Vagina (tissue), 2 donors: ENCODE results near the gene TEX50. TPM values are rescaled to one million over a fixed set of nuclear protein-coding genes. Genes with fewer than 3 reads are reported as not detected.
"Not testable (repeated sequence)": the region's sequence is repeated elsewhere in the genome, so short reads cannot be mapped to it uniquely, and the experiment has no call there.

Experiments used
- DNase-seq, 2 donors: peaks; one replicate each; pipeline ENCODE4 v3.0.0-alpha.2; 2017; ENCODE audit errors: extremely low spot score in 2 of 2
- H3K27ac ChIP-seq: fragments of 200-600 bp; sonication (generic); one replicate; pipeline ENCODE4 v1.5.1; 2019
- H3K27me3 ChIP-seq: fragments of 200-600 bp; sonication (generic); one replicate; pipeline ENCODE4 v1.5.1; 2019
- H3K36me3 ChIP-seq, 2 donors: fragments of 200-600 bp; sonication (generic); one replicate each; pipeline ENCODE4 v1.5.1; 2017 to 2019
- H3K4me1 ChIP-seq: fragments of 200-600 bp; sonication (generic); one replicate; pipeline ENCODE4 v1.5.1; 2019
- H3K4me3 ChIP-seq, 2 donors: fragments of 200-600 bp; sonication (generic); 1 replicate in 1 of 2; 2 replicates in 1 of 2; pipeline ENCODE4 v1.5.1; 2016 to 2019
- H3K9me3 ChIP-seq: fragments of 200-600 bp; sonication (generic); one replicate; pipeline ENCODE4 v1.5.1; 2019
- POLR2A ChIP-seq, 2 donors: fragments of 450-650 bp; IDR thresholded peaks; one replicate each; pipeline ENCODE4 v1.6.1; 2017; ENCODE audit warnings: antibody characterized with exemption in 2 of 2, mild to moderate bottlenecking in 2 of 2, moderate library complexity in 2 of 2
- POLR2AphosphoS5 ChIP-seq, 2 donors: sonication (generic); formaldehyde crosslinking; IDR thresholded peaks; one replicate each; pipeline ENCODE4 v1.9.0; 2017; ENCODE audit warnings: antibody characterized with exemption in 2 of 2, mild to moderate bottlenecking in 2 of 2, low read depth in 1 of 2; ENCODE audit not compliant: insufficient read depth in 1 of 2
- intact Hi-C: fragments of 100-400 bp; cut with DNase I; formaldehyde crosslinking; loops from one replicate; pipeline ENCODE4 v1.15.1; 2023
- total RNA-seq: library from RNA; depleted of rRNA; stranded (reverse); fragments of >200 nt; gene quantifications from one replicate; pipeline ENCODE4 v1.2.3, GENCODE V29; 2016
- TF ChIP-seq, protein P1 (sequence below), 3 experiments: fragments of 450-650 bp in 2 of 3; fragments of 200-600 bp in 1 of 3; sonication (generic) in 1 of 3; IDR thresholded peaks; one replicate each; pipeline ENCODE4 v1.5.1; 2017 to 2019; ENCODE audit warnings: antibody characterized with exemption in 3 of 3, mild to moderate bottlenecking in 2 of 3, moderate library complexity in 2 of 3

TEX50 gene
- total RNA-seq, 1 donor from 2014 or later: not detected

DNA sequence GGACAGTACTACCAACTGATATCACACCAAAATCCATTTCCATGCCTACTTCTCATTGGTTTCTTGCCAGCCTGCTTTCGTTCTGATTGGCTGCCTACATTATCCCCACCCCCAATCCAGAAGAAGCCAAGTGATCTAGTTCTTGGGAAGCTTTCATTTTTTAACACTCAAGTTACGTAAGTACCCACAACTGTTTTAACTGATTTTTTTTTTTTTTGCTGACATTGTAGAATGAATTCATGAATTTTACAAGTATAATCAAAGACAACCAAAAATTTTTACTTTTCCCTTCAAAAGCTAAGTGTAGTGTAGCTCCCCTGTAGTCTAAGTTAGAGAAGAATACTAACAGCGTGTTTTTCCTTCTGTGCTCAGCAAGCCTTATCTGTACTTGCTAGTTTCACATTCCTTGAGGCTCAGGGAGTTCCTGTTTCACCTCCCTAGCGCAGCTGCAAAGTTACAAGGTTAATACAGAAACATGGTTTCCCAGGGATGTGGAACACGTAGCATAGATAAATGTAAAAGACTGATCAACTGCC is 32.0 kb upstream of the TEX50 start, which contains the start of gene SLC9C2:
Gene SLC9C2, minus strand, starts transcription at position 17 of the 536 bp plus-strand sequence. CDS start 1,296 bp downstream, outside the sequence.
- no peaks in the 10 kb centered on the region for H3K27me3 ChIP-seq
- TF ChIP-seq POLR2A (IDR thresholded peaks at IDR 0.05): no peak
- TF ChIP-seq, protein P1, sequence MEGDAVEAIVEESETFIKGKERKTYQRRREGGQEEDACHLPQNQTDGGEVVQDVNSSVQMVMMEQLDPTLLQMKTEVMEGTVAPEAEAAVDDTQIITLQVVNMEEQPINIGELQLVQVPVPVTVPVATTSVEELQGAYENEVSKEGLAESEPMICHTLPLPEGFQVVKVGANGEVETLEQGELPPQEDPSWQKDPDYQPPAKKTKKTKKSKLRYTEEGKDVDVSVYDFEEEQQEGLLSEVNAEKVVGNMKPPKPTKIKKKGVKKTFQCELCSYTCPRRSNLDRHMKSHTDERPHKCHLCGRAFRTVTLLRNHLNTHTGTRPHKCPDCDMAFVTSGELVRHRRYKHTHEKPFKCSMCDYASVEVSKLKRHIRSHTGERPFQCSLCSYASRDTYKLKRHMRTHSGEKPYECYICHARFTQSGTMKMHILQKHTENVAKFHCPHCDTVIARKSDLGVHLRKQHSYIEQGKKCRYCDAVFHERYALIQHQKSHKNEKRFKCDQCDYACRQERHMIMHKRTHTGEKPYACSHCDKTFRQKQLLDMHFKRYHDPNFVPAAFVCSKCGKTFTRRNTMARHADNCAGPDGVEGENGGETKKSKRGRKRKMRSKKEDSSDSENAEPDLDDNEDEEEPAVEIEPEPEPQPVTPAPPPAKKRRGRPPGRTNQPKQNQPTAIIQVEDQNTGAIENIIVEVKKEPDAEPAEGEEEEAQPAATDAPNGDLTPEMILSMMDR (IDR thresholded peaks at IDR 0.05): no peak
- TF ChIP-seq POLR2AphosphoS5 (IDR thresholded peaks at IDR 0.05; ENCODE audit: insufficient read depth in 1 of 2, low read depth in 1 of 2): no peak
- peak within 1 kb of the TSS in 1 of 2 donors; percentile 12 for H3K4me3 ChIP-seq
- H3K27ac ChIP-seq: no peak within 1 kb of the TSS
- H3K36me3 ChIP-seq: no peaks in the 10 kb centered on the region
- DNase-seq: no peak
- no peaks in the 10 kb centered on the region for H3K4me1 ChIP-seq
- intact Hi-C loops: no loop called here
- H3K9me3 ChIP-seq: no peaks in the 10 kb centered on the region

DNA sequence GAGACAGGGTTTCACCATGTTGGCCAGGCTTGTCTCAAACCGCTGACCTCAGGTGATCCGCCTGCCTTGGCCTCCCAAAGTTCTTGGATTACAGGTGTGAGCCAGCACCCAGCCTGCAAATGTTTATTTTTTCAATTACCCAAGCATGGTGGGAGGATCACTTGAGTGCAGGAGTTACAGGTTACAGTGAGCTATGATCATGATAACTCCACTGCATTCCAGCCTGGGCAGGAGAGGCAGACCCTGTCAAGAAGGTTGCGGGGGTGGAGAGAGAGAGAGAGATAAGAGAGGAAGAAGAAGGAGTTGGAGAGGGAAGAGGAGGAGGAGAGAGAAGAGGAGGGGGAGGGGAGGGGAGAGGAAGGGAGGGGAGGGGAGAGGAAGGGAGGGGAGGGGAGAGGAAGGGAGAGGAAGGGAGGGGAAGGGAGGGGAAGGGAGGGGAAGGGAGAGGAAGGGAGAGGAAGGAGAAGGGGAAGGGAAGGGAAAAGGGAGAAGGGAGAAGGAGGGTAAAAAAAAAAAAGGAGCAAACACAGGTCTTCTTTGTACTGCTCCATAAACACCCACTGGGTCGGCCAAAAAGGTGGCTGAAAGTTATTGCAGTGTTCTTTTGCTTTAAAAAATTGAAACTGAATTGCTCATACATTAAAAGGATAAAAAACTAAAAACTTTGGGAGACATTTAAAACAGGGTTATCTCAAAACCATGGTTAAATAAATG is 26.5 kb upstream of the TEX50 start:
- intact Hi-C loops: no loop called here
- Histone ChIP-seq H3K4me3 (no peak overlapping the region), H3K4me1 (no peaks in the 10 kb centered on the region), H3K27ac (no peak overlapping the region), H3K9me3 (no peaks in the 10 kb centered on the region), H3K27me3 (no peaks in the 10 kb centered on the region), H3K36me3 (no peaks in the 10 kb centered on the region)
- no peak for TF ChIP-seq POLR2A (IDR thresholded peaks at IDR 0.05)
- TF ChIP-seq, protein P1 (IDR thresholded peaks at IDR 0.05): no peak
- TF ChIP-seq POLR2AphosphoS5 (IDR thresholded peaks at IDR 0.05; ENCODE audit: insufficient read depth in 1 of 2, low read depth in 1 of 2): no peak
- no peak for DNase-seq

DNA sequence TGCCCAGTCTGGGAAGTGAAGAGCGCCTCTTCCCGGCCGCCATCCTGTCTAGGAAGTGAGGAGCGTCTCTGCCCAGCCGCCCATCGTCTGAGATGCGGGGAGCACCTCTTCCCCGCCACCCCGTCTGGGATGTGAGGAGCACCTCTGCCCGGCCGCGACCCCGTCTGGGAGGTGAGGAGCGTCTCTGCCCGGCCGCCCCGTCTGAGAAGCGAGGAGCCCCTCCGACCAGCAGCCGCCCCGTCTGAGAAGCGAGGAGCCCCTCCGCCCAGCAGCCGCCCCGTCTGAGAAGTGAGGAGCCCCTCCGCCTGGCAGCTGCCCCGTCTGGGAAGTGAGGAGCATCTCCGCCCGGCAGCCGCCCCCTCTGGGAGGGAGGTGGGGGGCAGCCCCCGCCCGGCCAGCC is 22.1 kb upstream of the TEX50 start:
- H3K9me3 ChIP-seq, H3K27ac ChIP-seq, H3K4me1 ChIP-seq, H3K27me3 ChIP-seq, H3K4me3 ChIP-seq, intact Hi-C loops, DNase-seq, H3K36me3 ChIP-seq: not testable (repeated sequence)

DNA sequence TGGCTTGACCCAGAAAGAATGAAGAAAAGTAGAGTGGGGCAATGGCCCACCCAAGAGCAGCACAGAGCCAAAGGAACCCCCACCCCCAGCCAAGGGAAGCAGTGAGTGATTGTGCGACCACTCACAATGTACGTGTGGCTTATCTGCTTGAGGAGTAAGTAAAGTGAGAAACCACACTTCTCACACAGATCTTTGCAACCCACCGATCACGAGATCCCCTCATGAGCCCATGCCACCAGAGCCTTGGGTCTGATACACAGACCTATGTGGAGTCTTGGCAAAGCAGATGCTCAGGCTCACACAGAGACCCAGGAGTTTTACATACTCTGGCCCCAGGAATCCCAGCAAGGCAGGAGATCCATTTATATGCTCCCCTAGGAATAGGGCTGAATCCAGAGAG is 18.3 kb upstream of the TEX50 start:
- TF ChIP-seq, protein P1 (IDR thresholded peaks at IDR 0.05): no peak
- TF ChIP-seq POLR2AphosphoS5 (IDR thresholded peaks at IDR 0.05; ENCODE audit: insufficient read depth in 1 of 2, low read depth in 1 of 2): no peak
- Histone ChIP-seq H3K27ac (no peak overlapping the region), H3K4me3 (no peak overlapping the region), H3K36me3 (no peaks in the 10 kb centered on the region), H3K27me3 (no peaks in the 10 kb centered on the region), H3K4me1 (no peaks in the 10 kb centered on the region), H3K9me3 (no peaks in the 10 kb centered on the region)
- intact Hi-C loops: no loop called here
- no peak for DNase-seq

DNA sequence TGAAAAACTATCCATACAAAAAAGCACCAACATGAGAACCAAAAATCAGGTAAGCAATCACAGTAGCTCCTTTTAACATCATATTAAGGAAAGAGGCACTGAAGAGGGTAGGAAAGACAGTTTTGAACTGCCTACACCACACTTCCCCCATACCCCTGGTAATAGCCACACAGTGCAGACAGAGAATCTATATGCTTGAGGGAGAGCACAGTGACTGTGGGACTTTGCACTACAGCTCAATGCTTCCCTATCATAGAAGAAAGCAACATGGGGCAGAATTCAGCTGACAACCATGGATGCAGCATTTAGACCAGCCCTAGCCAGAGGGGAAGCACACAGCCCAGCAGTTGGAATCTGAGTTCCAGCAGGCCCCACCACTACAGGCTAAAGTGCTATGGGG is 7.9 kb upstream of the TEX50 start:
- DNase-seq: no peak
- Histone ChIP-seq H3K36me3 (no peaks in the 10 kb centered on the region), H3K4me3 (no peak overlapping the region), H3K27ac (no peak overlapping the region), H3K27me3 (no peaks in the 10 kb centered on the region), H3K9me3 (no peaks in the 10 kb centered on the region), H3K4me1 (no peaks in the 10 kb centered on the region)
- intact Hi-C loops: no loop called here
- TF ChIP-seq, protein P1 (IDR thresholded peaks at IDR 0.05): no peak
- TF ChIP-seq POLR2AphosphoS5 (IDR thresholded peaks at IDR 0.05; ENCODE audit: insufficient read depth in 1 of 2, low read depth in 1 of 2) (no peak), POLR2A (IDR thresholded peaks at IDR 0.05) (no peak)
